Measurements from ENCODE around the gene ROR1. TPM values are rescaled to one million over a fixed set of nuclear protein-coding genes. Genes with fewer than 3 reads are reported as not detected.
"Not testable (repeated sequence)": the region's sequence is repeated elsewhere in the genome, so short reads cannot be mapped to it uniquely, and the experiment has no call there.

The ROR1 gene
- total RNA-seq, 1 experiment from 2014 or later: 19.0 TPM

DNA sequence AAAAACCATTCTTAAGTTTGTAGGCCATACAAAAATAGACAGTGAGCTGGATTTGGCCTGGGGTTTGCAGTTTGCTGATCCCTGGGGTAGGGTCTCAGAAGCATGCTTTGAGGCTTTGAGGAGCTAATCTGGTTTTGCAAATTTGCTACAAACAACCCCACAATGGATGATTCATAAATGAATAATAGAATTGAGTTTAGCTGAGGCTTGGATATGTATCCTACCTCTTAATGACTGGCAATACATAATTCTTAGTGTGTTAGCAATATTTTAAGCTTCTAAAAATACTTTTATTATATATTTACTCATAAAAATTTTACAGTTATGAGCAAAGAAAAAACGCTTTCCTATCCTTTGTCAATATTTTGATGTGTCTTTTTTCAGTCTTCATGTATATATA is 50.6 kb downstream of the ROR1 start:
- DNase-seq: no peak
- intact Hi-C loops (cut with micrococcal nuclease; ENCODE audit: unreplicated experiment): no loop called here

DNA sequence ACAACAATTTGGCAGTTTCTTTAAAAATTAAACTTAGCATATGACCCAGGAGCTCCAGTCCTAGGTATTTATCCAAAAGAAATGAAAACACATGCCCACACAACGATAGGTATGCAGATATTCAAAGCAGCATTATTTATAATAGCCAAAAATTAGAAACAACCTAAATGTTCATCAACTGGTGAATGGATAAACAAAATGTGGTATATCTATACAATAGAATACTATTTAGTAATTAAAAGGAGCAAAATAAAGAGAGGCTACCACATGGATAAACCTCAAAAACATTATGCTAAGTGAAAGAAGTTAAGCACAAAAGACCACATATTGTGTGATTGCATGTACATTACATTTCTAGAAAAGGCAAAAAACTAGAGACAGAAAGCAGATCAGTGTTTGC is 51.3 kb downstream of the ROR1 start:
- no peaks in the 10 kb centered on the region for H3K9me3 ChIP-seq (ENCODE audit: insufficient read depth, low read depth)
- no peak overlapping the region for H3K4me2 ChIP-seq
- H3K4me3 ChIP-seq: no peak overlapping the region
- no peak for TF ChIP-seq EZH2 (IDR thresholded peaks at IDR 0.05; ENCODE audit: low read depth)
- TF ChIP-seq CTCF (conservative IDR thresholded peaks at IDR 0.05): no peak
- 0 out of 2 replicates have a peak, but pooled peaks cover 8% of the 10 kb centered on the region for H4K20me1 ChIP-seq (ENCODE audit: insufficient read depth)
- no peak overlapping the region for H2AFZ ChIP-seq
- peaks cover 6% of the 10 kb centered on the region; the same call in 1 of the 2 replicates for H3F3A ChIP-seq (ENCODE audit: insufficient read depth, low read depth)
- intact Hi-C loops (cut with micrococcal nuclease; ENCODE audit: unreplicated experiment): no loop called here
- H3K36me3 ChIP-seq (ENCODE audit: low read depth): no peaks in the 10 kb centered on the region; the same call in 1 of the 2 replicates
- POLR2A ChIA-PET (ENCODE audit: unreplicated experiment): interaction anchor here (0.5 kb wide), 1 partner anchor 85 kb away, joined by 4 read pairs; no protein-coding TSS in a partner anchor
- DNase-seq: no peak
- BruUV-seq (replicated peaks): no TSS peak
- H3K27ac ChIP-seq: no peak overlapping the region
- CTCF ChIA-PET: no interaction called here
- peaks cover 81% of the 10 kb centered on the region for H3K79me2 ChIP-seq (ENCODE audit: low read depth)
- no peaks in the 10 kb centered on the region for H3K27me3 ChIP-seq (ENCODE audit: insufficient read depth, low read depth)
- H3K9me2 ChIP-seq (ENCODE audit: insufficient read depth): no peaks in the 10 kb centered on the region
- peaks cover 21% of the 10 kb centered on the region for H3K4me1 ChIP-seq (replicated peaks; ENCODE audit: insufficient read depth)

More for the DNA sequence above, 50.6 kb downstream of the ROR1 start:
- H3K9me3 ChIP-seq (ENCODE audit: insufficient read depth, low read depth): no peaks in the 10 kb centered on the region
- POLR2A ChIA-PET (ENCODE audit: unreplicated experiment): interaction anchor here (0.5 to 0.7 kb wide), 3 partner anchors 11 to 85 kb away, joined by 4 to 11 read pairs (median 6); no protein-coding TSS in a partner anchor
- H3K4me2 ChIP-seq: no peak overlapping the region
- BruUV-seq (replicated peaks): no TSS peak
- no peak overlapping the region for H3K4me3 ChIP-seq
- no peak overlapping the region for H3K27ac ChIP-seq
- peaks cover 9% of the 10 kb centered on the region; the same call in 1 of the 2 replicates for H3F3A ChIP-seq (ENCODE audit: insufficient read depth, low read depth)
- H3K79me2 ChIP-seq (ENCODE audit: low read depth): peaks cover 81% of the 10 kb centered on the region
- H3K4me1 ChIP-seq (replicated peaks; ENCODE audit: insufficient read depth): peaks cover 21% of the 10 kb centered on the region
- no peak overlapping the region for H2AFZ ChIP-seq
- H4K20me1 ChIP-seq (ENCODE audit: insufficient read depth): peaks cover 8% of the 10 kb centered on the region; the same call in 1 of the 2 replicates
- TF ChIP-seq EZH2 (IDR thresholded peaks at IDR 0.05; ENCODE audit: low read depth) (no peak), CTCF (conservative IDR thresholded peaks at IDR 0.05) (no peak)
- no peaks in the 10 kb centered on the region; the same call in 1 of the 2 replicates for H3K36me3 ChIP-seq (ENCODE audit: low read depth)
- no peaks in the 10 kb centered on the region for H3K9me2 ChIP-seq (ENCODE audit: insufficient read depth)
- CTCF ChIA-PET: no interaction called here
- no peaks in the 10 kb centered on the region for H3K27me3 ChIP-seq (ENCODE audit: insufficient read depth, low read depth)

DNA sequence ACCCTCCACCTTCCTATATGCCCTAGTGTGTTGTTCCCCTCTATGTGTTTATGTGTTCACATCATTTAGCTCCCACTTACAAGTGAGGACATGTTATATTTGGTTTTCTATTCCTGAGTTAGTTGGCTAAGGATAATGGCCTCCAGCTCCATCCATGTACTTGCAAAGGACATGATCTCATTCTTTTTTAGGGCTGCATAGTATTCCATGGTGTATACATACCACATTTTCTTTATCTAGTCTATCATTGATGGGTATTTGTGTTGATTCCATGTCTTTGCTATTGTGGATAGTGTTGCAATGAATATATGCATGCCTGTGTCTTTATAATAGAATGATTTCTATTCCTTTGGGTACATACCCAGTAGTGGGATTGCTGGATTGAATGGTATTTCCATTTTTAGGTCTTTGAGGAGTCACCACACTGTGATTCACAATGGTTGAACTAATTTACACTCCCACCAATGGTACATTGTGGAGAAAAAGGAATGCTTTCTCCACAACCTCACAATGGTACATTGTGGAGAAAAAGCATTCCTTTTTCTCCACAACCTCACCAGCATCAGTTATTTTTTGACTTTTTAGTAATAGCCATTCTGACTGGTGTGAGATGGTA is 52.5 kb downstream of the ROR1 start:
- H3F3A ChIP-seq (ENCODE audit: insufficient read depth, low read depth); H3K4me3 ChIP-seq; POLR2A ChIA-PET (ENCODE audit: unreplicated experiment); H3K36me3 ChIP-seq (ENCODE audit: low read depth); CTCF ChIA-PET; H2AFZ ChIP-seq; H3K9me2 ChIP-seq (ENCODE audit: insufficient read depth); H3K27me3 ChIP-seq (ENCODE audit: insufficient read depth, low read depth); H3K27ac ChIP-seq; H3K4me2 ChIP-seq; intact Hi-C loops (cut with micrococcal nuclease; ENCODE audit: unreplicated experiment); BruUV-seq (replicated peaks); DNase-seq; H4K20me1 ChIP-seq (ENCODE audit: insufficient read depth); H3K9me3 ChIP-seq (ENCODE audit: insufficient read depth, low read depth): not testable (repeated sequence)
- peaks cover 10% of the 10 kb centered on the region for H3K4me1 ChIP-seq (replicated peaks; ENCODE audit: insufficient read depth)
- peaks cover 72% of the 10 kb centered on the region for H3K79me2 ChIP-seq (ENCODE audit: low read depth)
